WERI-Rb-1 (cell line): ENCODE measurements around the gene CERCAM.

ENCODE experiments used
- DNase-seq: peaks from one replicate; pipeline ENCODE4 v3.0.0-alpha.2; 2020
- H3K27ac ChIP-seq: fragments of 250-450 bp; sonication (Bioruptor Pico); 2 replicates; pipeline ENCODE4 v1.5.1; 2020; ENCODE audit warnings: mild to moderate bottlenecking, moderate library complexity
- H3K27me3 ChIP-seq: fragments of 250-450 bp; sonication (Bioruptor Pico); 2 replicates; pipeline ENCODE4 v1.5.1; 2021; ENCODE audit warnings: mild to moderate bottlenecking, low read depth, moderate library complexity; ENCODE audit not compliant: insufficient read depth, severe bottlenecking
- H3K36me3 ChIP-seq: fragments of 250-450 bp; sonication (Bioruptor Pico); 2 replicates; pipeline ENCODE4 v1.5.1; 2020; ENCODE audit warnings: mild to moderate bottlenecking, moderate library complexity
- H3K4me3 ChIP-seq: 2 replicates; pipeline ENCODE4 v1.5.1; 2011; ENCODE audit warnings: low read depth, mild to moderate bottlenecking, control low read depth, low read length
- H3K9me3 ChIP-seq: fragments of 250-450 bp; sonication (Bioruptor Pico); 2 replicates; pipeline ENCODE4 v1.5.1; 2021; ENCODE audit warnings: mild to moderate bottlenecking, moderate library complexity; ENCODE audit not compliant: severe bottlenecking
- CTCF ChIP-seq: IDR thresholded peaks from 2 replicates; pipeline ENCODE4 v1.5.1; 2011; ENCODE audit warnings: low read depth, mild to moderate bottlenecking, control low read depth, inconsistent platforms, low read length

CERCAM gene

GRCh38 chr9:128459011-128459410, 38.4 kb downstream of the CERCAM start:
- H3K27ac ChIP-seq = no peak overlapping the region
- no peak for TF ChIP-seq CTCF
- DNase-seq = no peak
- no peaks in the 10 kb centered on the region for H3K27me3 ChIP-seq
- H3K36me3 ChIP-seq = peaks cover 54% of the 10 kb centered on the region
- no peaks in the 10 kb centered on the region for H3K9me3 ChIP-seq
- no peak overlapping the region for H3K4me3 ChIP-seq

- H3K27ac ChIP-seq = no peak overlapping the region
- no peak overlapping the region for H3K4me3 ChIP-seq
- no peaks in the 10 kb centered on the region for H3K27me3 ChIP-seq
- H3K36me3 ChIP-seq = peaks cover 72% of the 10 kb centered on the region
- no peak for DNase-seq
- no peaks in the 10 kb centered on the region for H3K9me3 ChIP-seq
- TF ChIP-seq CTCF = no peak
These were observed 48.4 kb downstream of the CERCAM start for GRCh38 chr9:128469070-128469469.

GRCh38 chr9:128470560-128470959, 49.9 kb downstream of the CERCAM start:
- Histone ChIP-seq H3K9me3 (no peaks in the 10 kb centered on the region), H3K27ac (no peak overlapping the region), H3K36me3 (peaks cover 71% of the 10 kb centered on the region), H3K27me3 (no peaks in the 10 kb centered on the region), H3K4me3 (no peak overlapping the region)
- no peak for TF ChIP-seq CTCF
- DNase-seq = no peak

GRCh38 chr9:128473104-128473503, 52.4 kb downstream of the CERCAM start:
- Histone ChIP-seq H3K27me3 (no peaks in the 10 kb centered on the region), H3K9me3 (no peaks in the 10 kb centered on the region), H3K36me3 (peaks cover 63% of the 10 kb centered on the region), H3K4me3 (no peak overlapping the region), H3K27ac (no peak overlapping the region)
- no peak for TF ChIP-seq CTCF
- DNase-seq = no peak

- Histone ChIP-seq H3K27ac (no peak overlapping the region), H3K4me3 (no peak overlapping the region), H3K36me3 (peaks cover 62% of the 10 kb centered on the region), H3K9me3 (no peaks in the 10 kb centered on the region), H3K27me3 (no peaks in the 10 kb centered on the region)
- no peak for DNase-seq
- TF ChIP-seq CTCF = no peak
These were observed 55.2 kb downstream of the CERCAM start for GRCh38 chr9:128475867-128476266.

- no peak overlapping the region for H3K4me3 ChIP-seq
- H3K27me3 ChIP-seq = no peaks in the 10 kb centered on the region
- H3K27ac ChIP-seq = no peak overlapping the region
- H3K9me3 ChIP-seq = no peaks in the 10 kb centered on the region
- no peak for TF ChIP-seq CTCF
- no peak for DNase-seq
- H3K36me3 ChIP-seq = peaks cover 68% of the 10 kb centered on the region
These were observed 58.6 kb downstream of the CERCAM start for GRCh38 chr9:128479262-128479661.
